Measurements from ENCODE around the gene OGFOD2.

The OGFOD2 gene

GRCh38 chr12:122995503-122996187, 20.6 kb downstream of the OGFOD2 start:
- Histone ChIP-seq H3K27me3 (replicated peaks; ENCODE audit: control insufficient read depth, insufficient read depth, low read length, poor library complexity, severe bottlenecking) (no peaks in the 10 kb centered on the region), H3K27ac (ENCODE audit: insufficient read depth, low read length, poor library complexity, severe bottlenecking) (no peak overlapping the region), H3K9me3 (ENCODE audit: control insufficient read depth, low read length) (no peaks in the 10 kb centered on the region), H3K4me1 (ENCODE audit: control insufficient read depth, insufficient read depth, low read length, poor library complexity, severe bottlenecking) (no peaks in the 10 kb centered on the region), H3K4me3 (ENCODE audit: insufficient read depth, low read depth, low read length, poor library complexity, severe bottlenecking) (no peak overlapping the region), H3K36me3 (ENCODE audit: control insufficient read depth, insufficient read depth, low read length) (peaks cover 16% of the 10 kb centered on the region)
- DNase-seq: no peak

- no peaks in the 10 kb centered on the region for H3K27me3 ChIP-seq (replicated peaks; ENCODE audit: control insufficient read depth, insufficient read depth, low read length, poor library complexity, severe bottlenecking)
- no peaks in the 10 kb centered on the region for H3K4me1 ChIP-seq (ENCODE audit: control insufficient read depth, insufficient read depth, low read length, poor library complexity, severe bottlenecking)
- no peak for DNase-seq
- H3K27ac ChIP-seq (ENCODE audit: insufficient read depth, low read length, poor library complexity, severe bottlenecking): no peak overlapping the region
- H3K4me3 ChIP-seq (ENCODE audit: insufficient read depth, low read depth, low read length, poor library complexity, severe bottlenecking): no peak overlapping the region
- H3K9me3 ChIP-seq (ENCODE audit: control insufficient read depth, low read length): no peaks in the 10 kb centered on the region
- peaks cover 18% of the 10 kb centered on the region for H3K36me3 ChIP-seq (ENCODE audit: control insufficient read depth, insufficient read depth, low read length)
These were observed 21.2 kb downstream of the OGFOD2 start for GRCh38 chr12:122996188-122996601.

- no peaks in the 10 kb centered on the region for H3K27me3 ChIP-seq (replicated peaks; ENCODE audit: control insufficient read depth, insufficient read depth, low read length, poor library complexity, severe bottlenecking)
- no peak overlapping the region for H3K27ac ChIP-seq (ENCODE audit: insufficient read depth, low read length, poor library complexity, severe bottlenecking)
- no peak for DNase-seq
These were observed 21.7 kb downstream of the OGFOD2 start for GRCh38 chr12:122996621-122997342.

GRCh38 chr12:122997343-122998250, 22.6 kb downstream of the OGFOD2 start:
- H3K27ac ChIP-seq (ENCODE audit: insufficient read depth, low read length, poor library complexity, severe bottlenecking): no peak overlapping the region
- H3K36me3 ChIP-seq (ENCODE audit: control insufficient read depth, insufficient read depth, low read length): peaks cover 18% of the 10 kb centered on the region

More at GRCh38 chr12:122996621-122997342, 21.7 kb downstream of the OGFOD2 start:
- Histone ChIP-seq H3K9me3 (ENCODE audit: control insufficient read depth, low read length) (no peaks in the 10 kb centered on the region), H3K4me1 (ENCODE audit: control insufficient read depth, insufficient read depth, low read length, poor library complexity, severe bottlenecking) (no peaks in the 10 kb centered on the region), H3K4me3 (ENCODE audit: insufficient read depth, low read depth, low read length, poor library complexity, severe bottlenecking) (no peak overlapping the region), H3K36me3 (ENCODE audit: control insufficient read depth, insufficient read depth, low read length) (peaks cover 18% of the 10 kb centered on the region)

GRCh38 chr12:122998316-122998715, 23.3 kb downstream of the OGFOD2 start:
- DNase-seq: no peak
- Histone ChIP-seq H3K27me3 (replicated peaks; ENCODE audit: control insufficient read depth, insufficient read depth, low read length, poor library complexity, severe bottlenecking) (no peaks in the 10 kb centered on the region), H3K36me3 (ENCODE audit: control insufficient read depth, insufficient read depth, low read length) (peaks cover 18% of the 10 kb centered on the region), H3K27ac (ENCODE audit: insufficient read depth, low read length, poor library complexity, severe bottlenecking) (no peak overlapping the region), H3K4me3 (ENCODE audit: insufficient read depth, low read depth, low read length, poor library complexity, severe bottlenecking) (no peak overlapping the region), H3K4me1 (ENCODE audit: control insufficient read depth, insufficient read depth, low read length, poor library complexity, severe bottlenecking) (no peaks in the 10 kb centered on the region), H3K9me3 (ENCODE audit: control insufficient read depth, low read length) (no peaks in the 10 kb centered on the region)

More at GRCh38 chr12:122997343-122998250, 22.6 kb downstream of the OGFOD2 start:
- H3K4me1 ChIP-seq (ENCODE audit: control insufficient read depth, insufficient read depth, low read length, poor library complexity, severe bottlenecking): no peaks in the 10 kb centered on the region
- H3K9me3 ChIP-seq (ENCODE audit: control insufficient read depth, low read length): no peaks in the 10 kb centered on the region
- H3K27me3 ChIP-seq (replicated peaks; ENCODE audit: control insufficient read depth, insufficient read depth, low read length, poor library complexity, severe bottlenecking): no peaks in the 10 kb centered on the region
- H3K4me3 ChIP-seq (ENCODE audit: insufficient read depth, low read depth, low read length, poor library complexity, severe bottlenecking): no peak overlapping the region
- no peak for DNase-seq

GRCh38 chr12:122999196-122999946, 24.3 kb downstream of the OGFOD2 start:
- no peaks in the 10 kb centered on the region for H3K9me3 ChIP-seq (ENCODE audit: control insufficient read depth, low read length)
- peaks cover 18% of the 10 kb centered on the region for H3K36me3 ChIP-seq (ENCODE audit: control insufficient read depth, insufficient read depth, low read length)
- H3K4me1 ChIP-seq (ENCODE audit: control insufficient read depth, insufficient read depth, low read length, poor library complexity, severe bottlenecking): no peaks in the 10 kb centered on the region
- H3K27ac ChIP-seq (ENCODE audit: insufficient read depth, low read length, poor library complexity, severe bottlenecking): no peak overlapping the region
- no peak overlapping the region for H3K4me3 ChIP-seq (ENCODE audit: insufficient read depth, low read depth, low read length, poor library complexity, severe bottlenecking)
- no peaks in the 10 kb centered on the region for H3K27me3 ChIP-seq (replicated peaks; ENCODE audit: control insufficient read depth, insufficient read depth, low read length, poor library complexity, severe bottlenecking)
- no peak for DNase-seq

- H3K4me1 ChIP-seq (ENCODE audit: control insufficient read depth, insufficient read depth, low read length, poor library complexity, severe bottlenecking): no peaks in the 10 kb centered on the region
- no peak overlapping the region for H3K27ac ChIP-seq (ENCODE audit: insufficient read depth, low read length, poor library complexity, severe bottlenecking)
- no peak overlapping the region for H3K4me3 ChIP-seq (ENCODE audit: insufficient read depth, low read depth, low read length, poor library complexity, severe bottlenecking)
- peaks cover 19% of the 10 kb centered on the region for H3K36me3 ChIP-seq (ENCODE audit: control insufficient read depth, insufficient read depth, low read length)
- H3K27me3 ChIP-seq (replicated peaks; ENCODE audit: control insufficient read depth, insufficient read depth, low read length, poor library complexity, severe bottlenecking): no peaks in the 10 kb centered on the region
- no peak for DNase-seq
- no peaks in the 10 kb centered on the region for H3K9me3 ChIP-seq (ENCODE audit: control insufficient read depth, low read length)
These were observed 25.0 kb downstream of the OGFOD2 start for GRCh38 chr12:122999986-123000420.

GRCh38 chr12:123000578-123000977, 25.5 kb downstream of the OGFOD2 start:
- H3K4me3 ChIP-seq (ENCODE audit: insufficient read depth, low read depth, low read length, poor library complexity, severe bottlenecking): no peak overlapping the region
- H3K9me3 ChIP-seq (ENCODE audit: control insufficient read depth, low read length): no peaks in the 10 kb centered on the region
- no peaks in the 10 kb centered on the region for H3K27me3 ChIP-seq (replicated peaks; ENCODE audit: control insufficient read depth, insufficient read depth, low read length, poor library complexity, severe bottlenecking)
- peaks cover 20% of the 10 kb centered on the region for H3K36me3 ChIP-seq (ENCODE audit: control insufficient read depth, insufficient read depth, low read length)
- H3K27ac ChIP-seq (ENCODE audit: insufficient read depth, low read length, poor library complexity, severe bottlenecking): no peak overlapping the region
- no peaks in the 10 kb centered on the region for H3K4me1 ChIP-seq (ENCODE audit: control insufficient read depth, insufficient read depth, low read length, poor library complexity, severe bottlenecking)
- DNase-seq: no peak

GRCh38 chr12:123001464-123001863, 26.4 kb downstream of the OGFOD2 start:
- Histone ChIP-seq H3K36me3 (ENCODE audit: control insufficient read depth, insufficient read depth, low read length) (peaks cover 16% of the 10 kb centered on the region), H3K9me3 (ENCODE audit: control insufficient read depth, low read length) (no peaks in the 10 kb centered on the region), H3K27ac (ENCODE audit: insufficient read depth, low read length, poor library complexity, severe bottlenecking) (no peak overlapping the region), H3K4me3 (ENCODE audit: insufficient read depth, low read depth, low read length, poor library complexity, severe bottlenecking) (no peak overlapping the region), H3K4me1 (ENCODE audit: control insufficient read depth, insufficient read depth, low read length, poor library complexity, severe bottlenecking) (no peaks in the 10 kb centered on the region), H3K27me3 (replicated peaks; ENCODE audit: control insufficient read depth, insufficient read depth, low read length, poor library complexity, severe bottlenecking) (no peaks in the 10 kb centered on the region)
- DNase-seq: no peak
